Aorta (tissue), 5 donors: ENCODE results near the gene RCVRN. TPM values are rescaled to one million over a fixed set of nuclear protein-coding genes. Genes with fewer than 3 reads are reported as not detected.

Experiments used
- ATAC-seq: fragments of 200-7000 bp; cut with Tn5 transposase; one replicate; pipeline ENCODE4 v1.9.1; 2022; ENCODE audit warnings: moderate library complexity; ENCODE audit not compliant: low FRiP score
- DNase-seq, 2 donors: peaks; one replicate each; pipeline ENCODE4 v3.0.0-alpha.2; 2020
- H3K27ac ChIP-seq, 2 donors: one replicate each; pipeline ENCODE4 v1.5.1; 2013; ENCODE audit warnings: low read length in 2 of 2, mild to moderate bottlenecking in 2 of 2, moderate library complexity in 2 of 2, control low read depth in 1 of 2, inconsistent platforms in 1 of 2, low read depth in 1 of 2
- H3K27me3 ChIP-seq, 2 donors: one replicate each; pipeline ENCODE4 v1.6.1; 2013; ENCODE audit warnings: control low read depth in 1 of 2, low read length in 1 of 2, mild to moderate bottlenecking in 1 of 2, moderate library complexity in 1 of 2; ENCODE audit not compliant: insufficient read depth in 2 of 2, control insufficient read depth in 1 of 2
- H3K36me3 ChIP-seq, 2 donors: one replicate each; pipeline ENCODE4 v1.6.1; 2013; ENCODE audit warnings: control low read depth in 1 of 2, low read length in 1 of 2, mild to moderate bottlenecking in 1 of 2; ENCODE audit not compliant: insufficient read depth in 2 of 2, control insufficient read depth in 1 of 2
- H3K4me1 ChIP-seq, 2 donors: one replicate each; pipeline ENCODE4 v1.6.1; 2013; ENCODE audit warnings: low read length in 2 of 2, control low read depth in 1 of 2, mild to moderate bottlenecking in 1 of 2, moderate library complexity in 1 of 2; ENCODE audit not compliant: insufficient read depth in 2 of 2, control insufficient read depth in 1 of 2
- H3K4me3 ChIP-seq, 2 donors: one replicate each; pipeline ENCODE4 v1.5.1; 2013; ENCODE audit warnings: low read length in 2 of 2, control low read depth in 1 of 2, mild to moderate bottlenecking in 1 of 2
- H3K9me3 ChIP-seq: one replicate; pipeline ENCODE4 v1.6.1; 2013; ENCODE audit warnings: mild to moderate bottlenecking, low read length; ENCODE audit not compliant: control insufficient read depth
- WGBS, 2 donors: extraction: QIAGEN DNeasy Blood & Tissue Kit; methylation state at CpG; one replicate each; pipeline ENCODE4 v1.1.7; 2013; 5-methylcytosine and 5-hydroxymethylcytosine counted together
- intact Hi-C, 2 donors: fragments of 100-400 bp; cut with DNase I; formaldehyde crosslinking; loops; one replicate each; pipeline versions ENCODE4 v1.14.2 to v1.15.0; 2022
- polyA plus RNA-seq, 2 donors: library from polyadenylated mRNA; stranded (reverse); fragments of 200-250 nt; gene quantifications; one replicate each; pipeline ENCODE4 v1.2.3, GENCODE V29; 2013
- total RNA-seq, 2 donors: library from RNA; stranded (reverse); fragmentation: NEBNext Ultra II Directional; extraction: Animal tissue kit (Norgen Biotek cat#: 25700); gene quantifications; one replicate each; pipeline ENCODE4 v1.2.1, GENCODE V29; 2021
- donor health status: healthy with polysubstance abuse.
- donor health status: Bipolar disorder and iron deficiency.
- donor health status: DM: no; HTN: no; CAD: no.
- donor health status: DM: no; HTN: no; CAD: no.
- donor health status: DM: yes; HTN: yes; CAD: no.

The RCVRN gene
- total and polyA plus RNA-seq, 4 donors, result 0.23 to 1.0 TPM; not detected in 2

- Histone ChIP-seq H3K9me3 (peaks cover 9% of the 10 kb centered on the region), H3K27me3 (no peaks in the 10 kb centered on the region), H3K4me1 (no peaks in the 10 kb centered on the region), H3K36me3 (no peaks in the 10 kb centered on the region), H3K4me3 (no peak overlapping the region), H3K27ac (no peak overlapping the region)
- DNase-seq (no peak), ATAC-seq (no peak)
- intact Hi-C loops, result no loop called here
- 89 to 90% methylated on average over 1 of the region's 1 CpG for WGBS, 2 donors
These were observed 42.9 kb downstream of the RCVRN start for GRCh38 chr17:9862220-9862619.

DNA sequence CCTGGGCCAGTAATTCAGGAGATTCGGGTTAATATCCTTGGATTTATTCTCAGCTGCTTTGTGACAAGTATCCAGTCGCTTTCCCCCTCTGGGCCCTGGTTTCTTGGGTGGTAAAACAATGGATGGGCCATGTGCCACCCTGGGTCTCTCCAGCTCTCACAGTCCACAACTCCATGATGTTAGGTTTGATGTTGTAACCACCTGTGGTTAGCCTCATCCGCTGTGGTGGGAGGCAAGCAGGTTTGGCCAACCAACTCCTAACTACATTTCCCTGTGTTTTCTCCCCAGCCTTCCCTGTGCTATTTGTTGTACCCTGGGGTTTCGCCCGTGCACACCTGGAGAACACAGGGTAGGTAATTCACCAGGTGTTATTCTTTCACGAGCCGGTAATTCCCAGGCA, 44.2 kb downstream of the RCVRN start:
- DNase-seq, result no peak
- H3K4me3 ChIP-seq, result no peak overlapping the region
- H3K27me3 ChIP-seq, result no peaks in the 10 kb centered on the region
- no peaks in the 10 kb centered on the region for H3K36me3 ChIP-seq
- no peak overlapping the region for H3K27ac ChIP-seq
- 79 to 89% methylated on average over 7 of the region's 7 CpGs for WGBS, 2 donors
- peaks cover 9% of the 10 kb centered on the region for H3K9me3 ChIP-seq
- ATAC-seq, result no peak
- no peaks in the 10 kb centered on the region for H3K4me1 ChIP-seq
- intact Hi-C loops, result no loop called here

- no peak overlapping the region for H3K27ac ChIP-seq
- intact Hi-C loops, result no loop called here
- H3K36me3 ChIP-seq, result no peaks in the 10 kb centered on the region
- ATAC-seq (no peak), DNase-seq (no peak)
- no peak overlapping the region for H3K4me3 ChIP-seq
- no peaks in the 10 kb centered on the region for H3K27me3 ChIP-seq
- peaks cover 8% of the 10 kb centered on the region for H3K9me3 ChIP-seq
- H3K4me1 ChIP-seq, result no peaks in the 10 kb centered on the region
- 87 to 91% methylated on average over 5 of the region's 5 CpGs for WGBS, 2 donors
These were observed 45.3 kb downstream of the RCVRN start for GRCh38 chr17:9859781-9860180.

- DNase-seq, result no peak
- no peak overlapping the region for H3K27ac ChIP-seq
- H3K36me3 ChIP-seq, result no peaks in the 10 kb centered on the region
- H3K4me3 ChIP-seq, result no peak overlapping the region
- no peaks in the 10 kb centered on the region for H3K4me1 ChIP-seq
- peaks cover 2% of the 10 kb centered on the region for H3K9me3 ChIP-seq
- no peak for ATAC-seq
- whole genome bisulfite sequencing, 2 donors, result 89 to 92% methylated on average over 4 of the region's 4 CpGs
- H3K27me3 ChIP-seq, result peaks cover 0 to 1% of the 10 kb centered on the region in 2 donors
- intact Hi-C loops, result no loop called here
These were observed 50.0 kb downstream of the RCVRN start for GRCh38 chr17:9855036-9855435.

- intact Hi-C loops, result no loop called here
- Histone ChIP-seq H3K27me3 (peaks cover 0 to 1% of the 10 kb centered on the region in 2 donors), H3K27ac (no peak overlapping the region), H3K36me3 (no peaks in the 10 kb centered on the region), H3K4me1 (no peaks in the 10 kb centered on the region), H3K9me3 (peaks cover 2% of the 10 kb centered on the region), H3K4me3 (no peak overlapping the region)
- no peak for ATAC-seq
- DNase-seq, result no peak
- 76 to 78% methylated on average over 5 of the region's 5 CpGs for WGBS, 2 donors
These were observed 50.8 kb downstream of the RCVRN start for GRCh38 chr17:9854255-9854654.

DNA sequence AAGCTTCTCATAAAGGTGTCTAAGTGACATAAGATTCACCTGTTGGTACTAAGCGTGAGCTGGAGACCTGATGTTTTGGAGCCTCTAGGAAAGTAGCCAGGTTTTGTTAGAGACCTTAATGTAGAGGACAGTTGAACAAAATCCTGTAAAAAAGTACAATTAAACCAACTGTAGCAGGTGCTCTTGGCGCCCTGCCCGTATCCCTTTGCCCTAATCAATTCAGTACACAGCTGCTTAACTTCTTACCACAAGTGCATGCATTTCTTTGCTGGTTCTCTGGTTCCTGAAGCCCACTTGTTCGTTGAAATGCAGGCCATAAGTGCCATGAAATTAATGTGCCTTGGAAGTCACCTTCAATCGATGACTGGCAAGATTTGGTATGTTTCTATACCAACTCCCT, 54.9 kb downstream of the RCVRN start:
- Histone ChIP-seq H3K36me3 (no peaks in the 10 kb centered on the region), H3K27me3 (peaks cover 0 to 1% of the 10 kb centered on the region in 2 donors), H3K4me3 (no peak overlapping the region), H3K4me1 (no peaks in the 10 kb centered on the region), H3K27ac (no peak overlapping the region), H3K9me3 (no peaks in the 10 kb centered on the region)
- ATAC-seq, result no peak
- WGBS, 2 donors, result 86 to 87% methylated on average over 5 of the region's 5 CpGs
- no peak for DNase-seq
- intact Hi-C loops, result no loop called here

Other genes with a start within 250 kb of the RCVRN start
- gene DHRS7C, start 113.7 kb downstream of the RCVRN start, total RNA-seq, result not detected
- gene DHRS7C, start 113.7 kb downstream of the RCVRN start, polyA plus RNA-seq, result not detected
- not detected for gene GSG1L2, start 83.2 kb downstream of the RCVRN start, total RNA-seq
- not detected for gene GSG1L2, start 83.2 kb downstream of the RCVRN start, polyA plus RNA-seq
- 1 to 10 TPM in 1 of 2 donors, not detected in 1; 9.7 TPM for gene GLP2R, start 79.3 kb downstream of the RCVRN start, total RNA-seq
- 1 to 10 TPM in 1 of 2 donors, under 1 TPM in 1; 0.61 to 1.3 TPM for gene GLP2R, start 79.3 kb downstream of the RCVRN start, polyA plus RNA-seq